ENCODE data around the gene ADPRS. TPM values are rescaled to one million over a fixed set of nuclear protein-coding genes. Genes with fewer than 3 reads are reported as not detected.

Gene ADPRS
- total RNA-seq, 1 donor from 2014 or later = 16.8 TPM

- peaks cover 12% of the 10 kb centered on the region for H3K4me1 Mint-ChIP-seq (ENCODE audit: low read depth, unreplicated experiment)
- TF ChIP-seq, protein P1, sequence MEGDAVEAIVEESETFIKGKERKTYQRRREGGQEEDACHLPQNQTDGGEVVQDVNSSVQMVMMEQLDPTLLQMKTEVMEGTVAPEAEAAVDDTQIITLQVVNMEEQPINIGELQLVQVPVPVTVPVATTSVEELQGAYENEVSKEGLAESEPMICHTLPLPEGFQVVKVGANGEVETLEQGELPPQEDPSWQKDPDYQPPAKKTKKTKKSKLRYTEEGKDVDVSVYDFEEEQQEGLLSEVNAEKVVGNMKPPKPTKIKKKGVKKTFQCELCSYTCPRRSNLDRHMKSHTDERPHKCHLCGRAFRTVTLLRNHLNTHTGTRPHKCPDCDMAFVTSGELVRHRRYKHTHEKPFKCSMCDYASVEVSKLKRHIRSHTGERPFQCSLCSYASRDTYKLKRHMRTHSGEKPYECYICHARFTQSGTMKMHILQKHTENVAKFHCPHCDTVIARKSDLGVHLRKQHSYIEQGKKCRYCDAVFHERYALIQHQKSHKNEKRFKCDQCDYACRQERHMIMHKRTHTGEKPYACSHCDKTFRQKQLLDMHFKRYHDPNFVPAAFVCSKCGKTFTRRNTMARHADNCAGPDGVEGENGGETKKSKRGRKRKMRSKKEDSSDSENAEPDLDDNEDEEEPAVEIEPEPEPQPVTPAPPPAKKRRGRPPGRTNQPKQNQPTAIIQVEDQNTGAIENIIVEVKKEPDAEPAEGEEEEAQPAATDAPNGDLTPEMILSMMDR (IDR thresholded peaks at IDR 0.05; ENCODE audit: partially characterized antibody, unreplicated experiment) = no peak
- no peak for DNase-seq
- H3K36me3 Mint-ChIP-seq (ENCODE audit: unreplicated experiment) = no peaks in the 10 kb centered on the region
- no peak overlapping the region for H3K4me3 Mint-ChIP-seq (ENCODE audit: unreplicated experiment)
- peaks cover 7% of the 10 kb centered on the region for H3K27me3 Mint-ChIP-seq (ENCODE audit: unreplicated experiment)
- no peak overlapping the region for H3K27ac Mint-ChIP-seq (ENCODE audit: unreplicated experiment)
- peaks cover 6% of the 10 kb centered on the region for H3K9me3 Mint-ChIP-seq (ENCODE audit: unreplicated experiment)
Observed at GRCh38 chr1:36092166-36092797, 3.6 kb downstream of the ADPRS start.

GRCh38 chr1:36092798-36093185, 4.1 kb downstream of the ADPRS start:
- Mint-ChIP-seq H3K4me1 (ENCODE audit: low read depth, unreplicated experiment) (peaks cover 12% of the 10 kb centered on the region), H3K36me3 (ENCODE audit: unreplicated experiment) (no peaks in the 10 kb centered on the region), H3K4me3 (ENCODE audit: unreplicated experiment) (no peak overlapping the region), H3K9me3 (ENCODE audit: unreplicated experiment) (peaks cover 6% of the 10 kb centered on the region), H3K27ac (ENCODE audit: unreplicated experiment) (no peak overlapping the region), H3K27me3 (ENCODE audit: unreplicated experiment) (peaks cover 7% of the 10 kb centered on the region)
- TF ChIP-seq, protein P1 (IDR thresholded peaks at IDR 0.05; ENCODE audit: partially characterized antibody, unreplicated experiment) = no peak
- no peak for DNase-seq

GRCh38 chr1:36093226-36093625, 4.5 kb downstream of the ADPRS start:
- no peak overlapping the region for H3K4me3 Mint-ChIP-seq (ENCODE audit: unreplicated experiment)

DNA sequence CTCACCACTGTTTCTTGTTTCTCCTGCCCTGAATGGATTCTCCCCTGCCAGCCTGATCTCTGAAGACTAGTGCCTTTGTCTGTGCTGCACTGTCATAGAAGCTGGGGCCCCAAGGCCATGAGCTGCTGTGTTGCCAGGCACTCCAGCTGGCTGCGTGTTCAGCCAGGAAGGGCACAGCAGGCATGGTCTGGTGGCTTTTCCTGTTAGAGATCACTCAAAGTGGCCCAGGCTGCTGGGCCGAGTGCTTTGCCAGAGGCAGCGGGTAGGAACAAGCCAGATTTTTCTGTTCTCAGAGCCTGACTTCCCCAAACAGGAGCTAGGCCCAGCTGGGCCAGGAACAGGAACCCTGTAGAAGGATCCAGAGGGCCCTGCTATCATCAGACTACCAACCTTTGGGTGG, 5.2 kb downstream of the ADPRS start:
- H3K27me3 Mint-ChIP-seq (ENCODE audit: unreplicated experiment) = peaks cover 7% of the 10 kb centered on the region
- H3K36me3 Mint-ChIP-seq (ENCODE audit: unreplicated experiment) = no peaks in the 10 kb centered on the region
- peaks cover 12% of the 10 kb centered on the region for H3K4me1 Mint-ChIP-seq (ENCODE audit: low read depth, unreplicated experiment)
- no peak overlapping the region for H3K4me3 Mint-ChIP-seq (ENCODE audit: unreplicated experiment)
- DNase-seq = no peak
- no peak overlapping the region for H3K27ac Mint-ChIP-seq (ENCODE audit: unreplicated experiment)
- peaks cover 6% of the 10 kb centered on the region for H3K9me3 Mint-ChIP-seq (ENCODE audit: unreplicated experiment)
- TF ChIP-seq, protein P1 (IDR thresholded peaks at IDR 0.05; ENCODE audit: partially characterized antibody, unreplicated experiment) = no peak

More at GRCh38 chr1:36093226-36093625, 4.5 kb downstream of the ADPRS start:
- Mint-ChIP-seq H3K4me1 (ENCODE audit: low read depth, unreplicated experiment) (peaks cover 12% of the 10 kb centered on the region), H3K27me3 (ENCODE audit: unreplicated experiment) (peaks cover 7% of the 10 kb centered on the region), H3K36me3 (ENCODE audit: unreplicated experiment) (no peaks in the 10 kb centered on the region), H3K27ac (ENCODE audit: unreplicated experiment) (no peak overlapping the region), H3K9me3 (ENCODE audit: unreplicated experiment) (peaks cover 6% of the 10 kb centered on the region)
- TF ChIP-seq, protein P1 (IDR thresholded peaks at IDR 0.05; ENCODE audit: partially characterized antibody, unreplicated experiment) = no peak
- no peak for DNase-seq

- peaks cover 5% of the 10 kb centered on the region for H3K27me3 Mint-ChIP-seq (ENCODE audit: unreplicated experiment)
- peaks cover 3% of the 10 kb centered on the region for H3K9me3 Mint-ChIP-seq (ENCODE audit: unreplicated experiment)
- no peak overlapping the region for H3K4me3 Mint-ChIP-seq (ENCODE audit: unreplicated experiment)
- peaks cover 6% of the 10 kb centered on the region for H3K4me1 Mint-ChIP-seq (ENCODE audit: low read depth, unreplicated experiment)
- no peak for DNase-seq
- no peaks in the 10 kb centered on the region for H3K36me3 Mint-ChIP-seq (ENCODE audit: unreplicated experiment)
- H3K27ac Mint-ChIP-seq (ENCODE audit: unreplicated experiment) = no peak overlapping the region
- TF ChIP-seq, protein P1 (IDR thresholded peaks at IDR 0.05; ENCODE audit: partially characterized antibody, unreplicated experiment) = no peak
Observed at GRCh38 chr1:36094621-36095061, 5.9 kb downstream of the ADPRS start.

Data from glutamatergic neuron (in vitro differentiated cells).